ENCODE data around the gene DCTPP1. TPM values are rescaled to one million over a fixed set of nuclear protein-coding genes. Genes with fewer than 3 reads are reported as not detected.

DCTPP1 gene
- total and polyA plus RNA-seq, 2 of the 13 experiments (the other 11 are each of a cell fraction or from before 2014, with no cell fraction given), result 54.8 to 74.4 TPM

DNA sequence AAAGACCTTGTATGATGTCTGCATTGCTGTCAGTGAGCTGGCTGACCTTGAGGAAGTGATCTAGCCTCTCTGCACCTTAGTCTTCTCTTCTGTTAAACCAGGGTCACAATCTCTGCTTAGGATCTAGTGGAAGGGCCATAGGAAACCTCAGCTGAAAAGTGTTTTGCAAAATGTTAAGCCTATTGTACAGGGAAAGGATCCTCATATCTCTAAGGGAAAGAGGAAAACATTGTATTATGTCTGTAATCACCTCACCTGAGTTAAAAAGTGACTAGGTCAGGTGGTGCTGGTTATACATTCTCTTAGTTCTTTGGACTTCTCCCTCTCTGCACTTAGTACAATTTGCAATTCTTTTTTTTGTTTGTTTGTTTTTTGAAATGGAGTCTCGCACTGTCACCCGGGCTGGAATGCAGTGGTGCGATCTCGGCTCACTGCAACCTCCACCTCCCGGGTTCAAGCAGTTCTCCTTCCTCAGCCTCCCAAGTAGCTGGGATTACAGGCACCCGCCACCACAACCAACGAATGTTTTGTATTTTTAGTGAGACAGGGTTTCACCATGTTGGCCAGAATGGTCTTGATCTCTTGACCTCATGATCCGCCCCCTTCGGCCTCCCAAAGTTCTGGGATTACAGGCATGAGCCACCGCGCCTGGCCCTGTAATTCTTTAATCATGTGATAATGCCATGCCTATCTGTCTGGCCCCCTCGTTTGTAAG lies 17.8 kb upstream of the DCTPP1 start (continued):
- TF ChIP-seq KAT7 (CRISPR knock-in tag; IDR thresholded peaks at IDR 0.05; ENCODE audit: borderline replicate concordance) (no peak; the same call in 1 of the 2 replicates), MATR3 (CRISPR knock-in tag; IDR thresholded peaks at IDR 0.05) (no peak), ZNF383 (CRISPR knock-in tag; IDR thresholded peaks at IDR 0.05; ENCODE audit: borderline replicate concordance) (no peak), AGO2 (optimal IDR thresholded peaks at IDR 0.05; ENCODE audit: low read depth, low read length) (no peak), NONO (IDR thresholded peaks at IDR 0.05) (no peak), NONO (CRISPR knock-in tag; conservative IDR thresholded peaks at IDR 0.05) (peak; percentile 51; the same call in 1 of the 2 replicates), NFATC3 (CRISPR knock-in tag; IDR thresholded peaks at IDR 0.05) (no peak), STAT5B (CRISPR knock-in tag; IDR thresholded peaks at IDR 0.05) (0 out of 2 replicates have a peak, but pooled peaks have one; percentile 9), ZNF501 (CRISPR knock-in tag; IDR thresholded peaks at IDR 0.05) (peak; percentile 36; the same call in 1 of the 2 replicates), AKAP8 (CRISPR knock-in tag; IDR thresholded peaks at IDR 0.05) (no peak), MAFF (IDR thresholded peaks at IDR 0.05; ENCODE audit: low read depth, low read length) (0 out of 2 replicates have a peak, but pooled peaks have one; percentile 2), ZBTB1 (CRISPR knock-in tag; IDR thresholded peaks at IDR 0.05; ENCODE audit: borderline replicate concordance) (no peak), ZNF724P (CRISPR knock-in tag; IDR thresholded peaks at IDR 0.05; ENCODE audit: borderline replicate concordance) (no peak), SRSF1 (optimal IDR thresholded peaks at IDR 0.05; ENCODE audit: low read depth, low read length) (no peak)
- TF ChIP-seq, protein P1, sequence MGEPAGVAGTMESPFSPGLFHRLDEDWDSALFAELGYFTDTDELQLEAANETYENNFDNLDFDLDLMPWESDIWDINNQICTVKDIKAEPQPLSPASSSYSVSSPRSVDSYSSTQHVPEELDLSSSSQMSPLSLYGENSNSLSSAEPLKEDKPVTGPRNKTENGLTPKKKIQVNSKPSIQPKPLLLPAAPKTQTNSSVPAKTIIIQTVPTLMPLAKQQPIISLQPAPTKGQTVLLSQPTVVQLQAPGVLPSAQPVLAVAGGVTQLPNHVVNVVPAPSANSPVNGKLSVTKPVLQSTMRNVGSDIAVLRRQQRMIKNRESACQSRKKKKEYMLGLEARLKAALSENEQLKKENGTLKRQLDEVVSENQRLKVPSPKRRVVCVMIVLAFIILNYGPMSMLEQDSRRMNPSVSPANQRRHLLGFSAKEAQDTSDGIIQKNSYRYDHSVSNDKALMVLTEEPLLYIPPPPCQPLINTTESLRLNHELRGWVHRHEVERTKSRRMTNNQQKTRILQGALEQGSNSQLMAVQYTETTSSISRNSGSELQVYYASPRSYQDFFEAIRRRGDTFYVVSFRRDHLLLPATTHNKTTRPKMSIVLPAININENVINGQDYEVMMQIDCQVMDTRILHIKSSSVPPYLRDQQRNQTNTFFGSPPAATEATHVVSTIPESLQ (CRISPR knock-in tag; conservative IDR thresholded peaks at IDR 0.05), result no peak
- TF ChIP-seq, protein P2, sequence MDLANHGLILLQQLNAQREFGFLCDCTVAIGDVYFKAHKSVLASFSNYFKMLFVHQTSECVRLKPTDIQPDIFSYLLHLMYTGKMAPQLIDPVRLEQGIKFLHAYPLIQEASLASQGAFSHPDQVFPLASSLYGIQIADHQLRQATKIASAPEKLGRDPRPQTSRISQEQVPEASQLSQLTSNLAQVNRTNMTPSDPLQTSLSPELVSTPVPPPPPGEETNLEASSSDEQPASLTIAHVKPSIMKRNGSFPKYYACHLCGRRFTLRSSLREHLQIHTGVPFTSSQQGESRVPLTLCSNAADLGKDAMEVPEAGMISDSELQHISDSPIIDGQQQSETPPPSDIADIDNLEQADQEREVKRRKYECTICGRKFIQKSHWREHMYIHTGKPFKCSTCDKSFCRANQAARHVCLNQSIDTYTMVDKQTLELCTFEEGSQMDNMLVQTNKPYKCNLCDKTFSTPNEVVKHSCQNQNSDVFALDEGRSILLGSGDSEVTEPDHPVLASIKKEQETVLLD (CRISPR knock-in tag; IDR thresholded peaks at IDR 0.05; ENCODE audit: low read depth), result no peak
- TF ChIP-seq, protein P3, sequence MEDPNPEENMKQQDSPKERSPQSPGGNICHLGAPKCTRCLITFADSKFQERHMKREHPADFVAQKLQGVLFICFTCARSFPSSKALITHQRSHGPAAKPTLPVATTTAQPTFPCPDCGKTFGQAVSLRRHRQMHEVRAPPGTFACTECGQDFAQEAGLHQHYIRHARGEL (CRISPR knock-in tag; IDR thresholded peaks at IDR 0.05), result 0 out of 2 replicates have a peak, but pooled peaks have one; percentile 20
- TF ChIP-seq, protein P4, sequence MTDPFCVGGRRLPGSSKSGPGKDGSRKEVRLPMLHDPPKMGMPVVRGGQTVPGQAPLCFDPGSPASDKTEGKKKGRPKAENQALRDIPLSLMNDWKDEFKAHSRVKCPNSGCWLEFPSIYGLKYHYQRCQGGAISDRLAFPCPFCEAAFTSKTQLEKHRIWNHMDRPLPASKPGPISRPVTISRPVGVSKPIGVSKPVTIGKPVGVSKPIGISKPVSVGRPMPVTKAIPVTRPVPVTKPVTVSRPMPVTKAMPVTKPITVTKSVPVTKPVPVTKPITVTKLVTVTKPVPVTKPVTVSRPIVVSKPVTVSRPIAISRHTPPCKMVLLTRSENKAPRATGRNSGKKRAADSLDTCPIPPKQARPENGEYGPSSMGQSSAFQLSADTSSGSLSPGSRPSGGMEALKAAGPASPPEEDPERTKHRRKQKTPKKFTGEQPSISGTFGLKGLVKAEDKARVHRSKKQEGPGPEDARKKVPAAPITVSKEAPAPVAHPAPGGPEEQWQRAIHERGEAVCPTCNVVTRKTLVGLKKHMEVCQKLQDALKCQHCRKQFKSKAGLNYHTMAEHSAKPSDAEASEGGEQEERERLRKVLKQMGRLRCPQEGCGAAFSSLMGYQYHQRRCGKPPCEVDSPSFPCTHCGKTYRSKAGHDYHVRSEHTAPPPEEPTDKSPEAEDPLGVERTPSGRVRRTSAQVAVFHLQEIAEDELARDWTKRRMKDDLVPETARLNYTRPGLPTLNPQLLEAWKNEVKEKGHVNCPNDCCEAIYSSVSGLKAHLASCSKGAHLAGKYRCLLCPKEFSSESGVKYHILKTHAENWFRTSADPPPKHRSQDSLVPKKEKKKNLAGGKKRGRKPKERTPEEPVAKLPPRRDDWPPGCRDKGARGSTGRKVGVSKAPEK (CRISPR knock-in tag; IDR thresholded peaks at IDR 0.05; ENCODE audit: borderline replicate concordance), result no peak
- TF ChIP-seq, protein P5, sequence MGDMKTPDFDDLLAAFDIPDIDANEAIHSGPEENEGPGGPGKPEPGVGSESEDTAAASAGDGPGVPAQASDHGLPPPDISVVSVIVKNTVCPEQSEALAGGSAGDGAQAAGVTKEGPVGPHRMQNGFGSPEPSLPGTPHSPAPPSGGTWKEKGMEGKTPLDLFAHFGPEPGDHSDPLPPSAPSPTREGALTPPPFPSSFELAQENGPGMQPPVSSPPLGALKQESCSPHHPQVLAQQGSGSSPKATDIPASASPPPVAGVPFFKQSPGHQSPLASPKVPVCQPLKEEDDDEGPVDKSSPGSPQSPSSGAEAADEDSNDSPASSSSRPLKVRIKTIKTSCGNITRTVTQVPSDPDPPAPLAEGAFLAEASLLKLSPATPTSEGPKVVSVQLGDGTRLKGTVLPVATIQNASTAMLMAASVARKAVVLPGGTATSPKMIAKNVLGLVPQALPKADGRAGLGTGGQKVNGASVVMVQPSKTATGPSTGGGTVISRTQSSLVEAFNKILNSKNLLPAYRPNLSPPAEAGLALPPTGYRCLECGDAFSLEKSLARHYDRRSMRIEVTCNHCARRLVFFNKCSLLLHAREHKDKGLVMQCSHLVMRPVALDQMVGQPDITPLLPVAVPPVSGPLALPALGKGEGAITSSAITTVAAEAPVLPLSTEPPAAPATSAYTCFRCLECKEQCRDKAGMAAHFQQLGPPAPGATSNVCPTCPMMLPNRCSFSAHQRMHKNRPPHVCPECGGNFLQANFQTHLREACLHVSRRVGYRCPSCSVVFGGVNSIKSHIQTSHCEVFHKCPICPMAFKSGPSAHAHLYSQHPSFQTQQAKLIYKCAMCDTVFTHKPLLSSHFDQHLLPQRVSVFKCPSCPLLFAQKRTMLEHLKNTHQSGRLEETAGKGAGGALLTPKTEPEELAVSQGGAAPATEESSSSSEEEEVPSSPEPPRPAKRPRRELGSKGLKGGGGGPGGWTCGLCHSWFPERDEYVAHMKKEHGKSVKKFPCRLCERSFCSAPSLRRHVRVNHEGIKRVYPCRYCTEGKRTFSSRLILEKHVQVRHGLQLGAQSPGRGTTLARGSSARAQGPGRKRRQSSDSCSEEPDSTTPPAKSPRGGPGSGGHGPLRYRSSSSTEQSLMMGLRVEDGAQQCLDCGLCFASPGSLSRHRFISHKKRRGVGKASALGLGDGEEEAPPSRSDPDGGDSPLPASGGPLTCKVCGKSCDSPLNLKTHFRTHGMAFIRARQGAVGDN (CRISPR knock-in tag; IDR thresholded peaks at IDR 0.05), result peak; percentile 55

Data from HepG2 (cell line).